Fibroblast of pulmonary artery (primary cell): ENCODE measurements around the gene CITED4.
A peak's percentile ranks its signal among the peaks of the same experiment; 100 is the strongest.

Experiments
- DNase-seq: peaks from one replicate; pipeline ENCODE4 v3.0.0-alpha.2; 2010; ENCODE audit warnings: low read depth
- H3K4me3 ChIP-seq: replicated peaks from 2 replicates; pipeline ENCODE4 v1.5.1; 2011; ENCODE audit warnings: low read depth, mild to moderate bottlenecking, control low read depth, low read length, moderate library complexity
- TF ChIP-seq, protein P1 (sequence below): IDR thresholded peaks from 2 replicates; pipeline ENCODE4 v1.5.1; 2011; ENCODE audit warnings: mild to moderate bottlenecking, control low read depth, low read length, inconsistent platforms; ENCODE audit errors: missing control alignments

The CITED4 gene

DNA sequence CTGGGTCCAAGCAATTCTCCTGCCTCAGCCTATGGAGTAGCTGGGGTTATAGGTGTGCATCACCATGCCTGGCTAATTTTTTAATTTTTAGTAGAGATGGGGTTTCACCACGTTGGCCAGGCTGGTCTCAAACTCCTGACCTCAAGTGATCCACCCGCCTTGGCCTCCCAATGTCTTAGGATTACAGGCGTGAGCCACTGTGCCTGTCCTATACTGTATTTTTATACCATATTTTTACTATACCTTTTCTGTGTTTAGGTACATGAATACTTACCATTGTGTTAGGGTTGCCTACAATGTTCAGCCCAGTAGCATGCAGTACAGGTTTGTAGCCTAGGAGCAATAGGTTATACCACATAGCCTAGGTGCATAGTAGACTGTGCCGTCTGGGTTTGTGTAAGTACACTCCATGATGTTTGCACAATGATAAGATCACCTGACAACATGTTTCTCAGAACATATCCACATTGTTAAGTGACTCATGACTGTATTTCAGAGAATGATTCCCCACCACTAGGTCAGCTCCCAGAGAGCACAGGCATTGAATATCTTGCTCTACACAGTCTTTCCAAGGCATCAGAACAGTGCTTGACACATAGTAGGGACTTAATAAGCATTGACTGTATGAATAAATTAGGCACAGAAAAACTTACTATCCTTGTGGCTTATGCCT, 6.0 kb upstream of the CITED4 start:
- DNase-seq, result peak; percentile 83
- no peak overlapping the region for H3K4me3 ChIP-seq
- TF ChIP-seq, protein P1, sequence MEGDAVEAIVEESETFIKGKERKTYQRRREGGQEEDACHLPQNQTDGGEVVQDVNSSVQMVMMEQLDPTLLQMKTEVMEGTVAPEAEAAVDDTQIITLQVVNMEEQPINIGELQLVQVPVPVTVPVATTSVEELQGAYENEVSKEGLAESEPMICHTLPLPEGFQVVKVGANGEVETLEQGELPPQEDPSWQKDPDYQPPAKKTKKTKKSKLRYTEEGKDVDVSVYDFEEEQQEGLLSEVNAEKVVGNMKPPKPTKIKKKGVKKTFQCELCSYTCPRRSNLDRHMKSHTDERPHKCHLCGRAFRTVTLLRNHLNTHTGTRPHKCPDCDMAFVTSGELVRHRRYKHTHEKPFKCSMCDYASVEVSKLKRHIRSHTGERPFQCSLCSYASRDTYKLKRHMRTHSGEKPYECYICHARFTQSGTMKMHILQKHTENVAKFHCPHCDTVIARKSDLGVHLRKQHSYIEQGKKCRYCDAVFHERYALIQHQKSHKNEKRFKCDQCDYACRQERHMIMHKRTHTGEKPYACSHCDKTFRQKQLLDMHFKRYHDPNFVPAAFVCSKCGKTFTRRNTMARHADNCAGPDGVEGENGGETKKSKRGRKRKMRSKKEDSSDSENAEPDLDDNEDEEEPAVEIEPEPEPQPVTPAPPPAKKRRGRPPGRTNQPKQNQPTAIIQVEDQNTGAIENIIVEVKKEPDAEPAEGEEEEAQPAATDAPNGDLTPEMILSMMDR, result no peak

DNA sequence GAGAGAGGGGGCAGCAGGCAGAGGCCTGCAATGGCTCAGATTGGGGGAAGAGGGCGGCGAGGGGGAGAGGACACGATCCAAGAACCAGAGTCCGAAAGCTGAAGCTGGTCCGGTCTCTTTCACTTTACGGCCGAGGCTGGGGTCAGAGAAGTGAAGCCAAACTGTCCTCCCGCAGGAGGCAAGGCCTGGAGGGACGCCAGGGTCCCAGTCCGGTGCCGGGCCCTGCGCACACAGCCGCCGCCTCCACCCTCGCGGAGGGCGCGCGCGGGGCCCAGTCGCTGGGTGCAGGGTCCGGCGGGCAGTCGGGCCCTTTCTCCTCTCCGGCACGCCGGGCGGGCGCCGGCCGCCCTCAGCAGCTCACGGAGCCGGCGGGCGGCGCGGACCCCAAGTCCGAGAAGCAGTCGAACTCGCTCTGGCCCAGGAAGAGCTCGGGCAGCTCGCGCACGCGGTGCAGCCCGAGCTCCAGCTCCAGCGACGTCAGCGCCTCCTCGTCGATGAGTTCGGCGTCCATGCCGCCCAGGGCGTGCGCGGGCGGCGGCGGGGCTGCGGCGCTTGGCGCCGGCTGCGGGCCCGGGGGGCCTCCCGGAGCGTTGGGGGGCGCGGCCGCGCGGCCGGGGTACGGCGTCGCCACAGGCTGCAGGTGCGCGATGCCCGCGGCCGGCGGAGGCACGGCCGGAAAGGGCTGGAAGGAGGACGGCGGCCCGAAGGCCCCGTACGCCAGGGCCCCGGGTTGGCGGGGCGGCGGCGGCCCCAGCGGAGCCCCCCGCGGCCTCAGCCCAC, 749 bp downstream of the CITED4 start:
- TF ChIP-seq, protein P1, result no peak
- H3K4me3 ChIP-seq, result peak overlapping the region; percentile 56
- DNase-seq, result no peak

DNA sequence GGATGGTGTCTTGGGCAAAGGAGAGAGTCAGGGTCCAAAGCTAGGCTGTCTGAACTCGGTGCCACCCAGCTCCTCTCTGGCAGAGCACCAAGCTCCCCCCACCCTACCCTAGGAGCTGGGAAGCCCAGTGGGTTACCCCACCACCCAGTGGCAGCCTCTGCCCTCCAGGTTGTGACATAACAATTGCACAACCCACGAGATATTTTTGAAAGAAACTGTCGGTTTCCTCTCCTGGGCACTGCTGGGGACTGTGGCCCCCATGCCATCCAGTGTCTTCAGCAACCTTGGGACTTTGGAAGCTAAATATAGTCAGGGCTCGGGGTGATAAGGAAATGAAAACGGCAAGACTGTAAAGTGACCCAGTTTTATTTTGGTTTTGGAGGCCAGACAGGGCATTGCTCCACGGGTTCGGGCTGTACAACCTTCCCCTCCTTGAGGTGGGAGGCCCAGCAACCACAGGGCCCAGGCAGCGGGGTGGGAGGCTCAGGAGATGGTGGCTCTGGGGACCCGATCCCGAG, 1.4 kb downstream of the CITED4 start:
- no peak for DNase-seq
- peak overlapping the region; percentile 40 for H3K4me3 ChIP-seq
- TF ChIP-seq, protein P1, result no peak

DNA sequence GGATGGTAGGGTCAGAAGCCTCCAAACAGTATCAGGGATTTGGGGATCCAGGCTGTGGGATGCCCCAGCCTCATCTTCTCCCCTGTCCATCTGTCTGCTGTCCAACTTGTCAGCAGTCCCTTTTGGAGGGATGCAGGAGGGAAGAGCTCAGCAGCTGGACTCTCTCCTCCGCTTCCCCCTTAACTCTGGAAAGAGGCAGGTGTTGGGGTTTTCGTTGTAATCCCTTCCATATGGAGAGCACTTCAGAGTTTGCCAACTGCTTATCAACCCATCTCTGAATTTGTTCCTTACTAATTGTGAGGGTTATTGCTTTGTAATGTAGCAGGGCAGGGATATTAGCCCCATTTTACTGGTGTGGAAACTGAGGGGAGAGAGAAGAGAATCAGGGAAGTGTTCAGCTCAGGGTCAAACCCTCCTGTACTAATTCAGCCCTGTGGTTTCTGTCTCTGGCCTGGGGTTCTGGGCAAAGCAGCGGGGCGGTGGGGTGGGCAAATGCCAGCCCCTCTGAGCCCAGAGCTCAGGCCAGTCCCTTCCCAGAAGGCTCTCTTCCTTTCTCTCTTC, 3.2 kb downstream of the CITED4 start:
- TF ChIP-seq, protein P1, result no peak
- DNase-seq, result no peak
- no peak overlapping the region for H3K4me3 ChIP-seq

DNA sequence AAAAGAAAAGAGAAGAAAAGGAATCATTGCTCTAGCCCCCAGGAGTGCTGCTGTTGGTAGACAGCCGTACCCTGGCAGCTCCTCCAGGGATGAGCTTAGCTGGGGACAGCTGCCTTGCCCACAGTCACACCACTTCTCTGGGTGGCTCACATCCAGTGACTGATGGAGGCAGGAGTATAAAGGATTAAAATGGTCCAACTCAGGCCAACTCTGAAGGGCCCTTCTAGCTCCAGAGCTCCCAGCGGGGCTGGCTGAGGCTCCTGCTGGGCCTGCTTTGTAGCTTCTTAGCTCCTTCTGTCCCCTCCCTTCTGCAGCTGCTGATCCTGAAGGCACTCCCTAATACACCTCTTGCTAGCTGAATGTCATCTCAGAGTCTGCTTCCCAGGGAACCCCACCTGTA, 4.4 kb downstream of the CITED4 start:
- no peak overlapping the region for H3K4me3 ChIP-seq
- DNase-seq, result no peak
- TF ChIP-seq, protein P1, result no peak

DNA sequence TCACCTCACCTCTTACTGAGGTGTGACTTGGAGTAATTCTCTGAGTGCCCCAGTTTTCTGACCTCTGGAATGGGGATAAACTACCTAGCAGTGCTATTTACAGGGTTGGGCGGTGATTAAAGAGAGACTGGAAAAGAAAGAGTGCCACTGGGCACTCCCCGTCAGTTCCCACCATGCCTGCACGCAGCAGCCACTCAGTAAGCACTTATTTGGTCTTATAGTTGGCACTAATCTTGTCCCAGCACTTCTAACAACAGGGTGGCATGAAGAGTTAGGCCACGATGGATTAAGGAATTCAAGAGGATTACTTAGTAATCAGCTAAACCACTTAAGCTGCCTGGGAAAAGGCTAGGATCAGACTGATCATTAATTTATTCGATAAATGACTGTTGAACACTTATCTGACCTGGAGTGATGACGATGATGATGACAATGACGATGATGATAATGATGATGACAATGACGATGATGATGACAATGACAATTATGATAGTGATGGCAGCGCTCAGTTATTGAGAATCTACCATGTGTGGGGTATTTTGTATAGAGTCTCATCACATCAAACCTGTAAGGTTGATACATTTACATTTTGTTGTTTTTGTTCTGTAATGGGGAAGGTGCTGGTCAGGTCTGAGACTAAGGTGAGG, 5.4 kb downstream of the CITED4 start:
- TF ChIP-seq, protein P1, result no peak
- H3K4me3 ChIP-seq, result no peak overlapping the region
- no peak for DNase-seq
